WTC11 (cell line): ENCODE data around the gene NEURL4. TPM values are rescaled to one million over a fixed set of nuclear protein-coding genes. Genes with fewer than 3 reads are reported as not detected.

Experiments used
- ATF1 ChIP-seq: sonication (generic); formaldehyde crosslinking; IDR thresholded peaks from 2 replicates; pipeline ENCODE4 v1.8.1; 2023; ENCODE audit warnings: mild to moderate bottlenecking, moderate library complexity, missing genetic modification reagents
- CREB1 ChIP-seq: sonication (generic); formaldehyde crosslinking; IDR thresholded peaks from 2 replicates; pipeline ENCODE4 v1.8.0; 2023; ENCODE audit warnings: mild to moderate bottlenecking, missing genetic modification reagents
- ELF4 ChIP-seq: sonication (generic); formaldehyde crosslinking; IDR thresholded peaks from 2 replicates; pipeline ENCODE4 v1.8.1; 2022; ENCODE audit warnings: low read depth, mild to moderate bottlenecking, moderate library complexity, missing genetic modification reagents
- ESRRA ChIP-seq: sonication (generic); formaldehyde crosslinking; IDR thresholded peaks from 2 replicates; pipeline ENCODE4 v1.8.1; 2022; ENCODE audit warnings: mild to moderate bottlenecking, missing genetic modification reagents, borderline replicate concordance
- ETV6 ChIP-seq: sonication (generic); formaldehyde crosslinking; IDR thresholded peaks from 2 replicates; pipeline ENCODE4 v1.8.1; 2022; ENCODE audit warnings: mild to moderate bottlenecking, missing genetic modification reagents
- FOXK1 ChIP-seq: sonication (generic); formaldehyde crosslinking; IDR thresholded peaks from 2 replicates; pipeline ENCODE4 v1.8.0; 2022; ENCODE audit warnings: mild to moderate bottlenecking, moderate library complexity, missing genetic modification reagents
- GRHL2 ChIP-seq: fragments of 250-450 bp; sonication (Bioruptor Pico); IDR thresholded peaks from 2 replicates; pipeline ENCODE4 v1.8.0; 2022; ENCODE audit warnings: mild to moderate bottlenecking, moderate library complexity; ENCODE audit not compliant: insufficient replicate concordance, severe bottlenecking
- GTF2I ChIP-seq: fragments of 250-450 bp; sonication (Bioruptor Pico); conservative IDR thresholded peaks from 2 replicates; pipeline ENCODE4 v1.4.0; 2021; ENCODE audit warnings: mild to moderate bottlenecking
- HMGA2 ChIP-seq: fragments of 250-450 bp; sonication (Bioruptor Pico); IDR thresholded peaks from 2 replicates; pipeline ENCODE4 v1.4.0; 2021; ENCODE audit warnings: mild to moderate bottlenecking, moderate library complexity
- IRF2 ChIP-seq: sonication (generic); formaldehyde crosslinking; IDR thresholded peaks from 2 replicates; pipeline ENCODE4 v1.8.0; 2022; ENCODE audit warnings: low read depth, missing genetic modification reagents, borderline replicate concordance
- NFATC4 ChIP-seq: fragments of 250-450 bp; sonication (Bioruptor Pico); IDR thresholded peaks from 2 replicates; pipeline ENCODE4 v1.9.0; 2021; ENCODE audit warnings: mild to moderate bottlenecking
- OVOL2 ChIP-seq: fragments of 250-450 bp; sonication (Bioruptor Pico); IDR thresholded peaks from 2 replicates; pipeline ENCODE4 v1.9.0; 2021; ENCODE audit warnings: mild to moderate bottlenecking, borderline replicate concordance
- TCF7 ChIP-seq: sonication (generic); formaldehyde crosslinking; IDR thresholded peaks from 2 replicates; pipeline ENCODE4 v1.8.0; 2022; ENCODE audit warnings: mild to moderate bottlenecking, low read depth, missing genetic modification reagents, moderate library complexity
- ZNF219 ChIP-seq: sonication (generic); formaldehyde crosslinking; IDR thresholded peaks from 2 replicates; pipeline ENCODE4 v1.8.0; 2023; ENCODE audit warnings: missing genetic modification reagents, mild to moderate bottlenecking, borderline replicate concordance
- ZNF396 ChIP-seq: fragments of 250-450 bp; sonication (Bioruptor Pico); IDR thresholded peaks from 2 replicates; pipeline ENCODE4 v1.8.0; 2021; ENCODE audit warnings: mild to moderate bottlenecking, moderate library complexity, borderline replicate concordance
- total RNA-seq: library from RNA; stranded (reverse); gene quantifications from 3 replicates; pipeline ENCODE4 v1.2.3, GENCODE V29; 2021
- TF ChIP-seq, protein P1 (sequence below): sonication (generic); formaldehyde crosslinking; IDR thresholded peaks from 2 replicates; pipeline ENCODE4 v1.8.0; 2023; ENCODE audit warnings: missing genetic modification reagents, mild to moderate bottlenecking, borderline replicate concordance
- TF ChIP-seq, protein P2 (sequence below): sonication (generic); formaldehyde crosslinking; IDR thresholded peaks from 2 replicates; pipeline ENCODE4 v1.8.1; 2023; ENCODE audit warnings: mild to moderate bottlenecking, missing genetic modification reagents
- TF ChIP-seq, protein P3 (sequence below): sonication (generic); formaldehyde crosslinking; IDR thresholded peaks from 2 replicates; pipeline ENCODE4 v1.8.1; 2023; ENCODE audit warnings: mild to moderate bottlenecking, moderate library complexity, missing genetic modification reagents
- TF ChIP-seq, protein P4 (sequence below): fragments of 250-450 bp; sonication (Bioruptor Pico); IDR thresholded peaks from 2 replicates; pipeline ENCODE4 v1.9.0; 2021; ENCODE audit warnings: mild to moderate bottlenecking, borderline replicate concordance
- TF ChIP-seq, protein P5 (sequence below): sonication (generic); formaldehyde crosslinking; IDR thresholded peaks from 2 replicates; pipeline ENCODE4 v1.8.0; 2022; ENCODE audit warnings: mild to moderate bottlenecking, missing genetic modification reagents
- TF ChIP-seq, protein P6 (sequence below): sonication (generic); formaldehyde crosslinking; conservative IDR thresholded peaks from 2 replicates; pipeline ENCODE4 v1.8.1; 2022; ENCODE audit warnings: mild to moderate bottlenecking, missing genetic modification reagents

NEURL4 gene
- total RNA-seq, 1 experiment from 2014 or later, result 64.4 TPM

DNA sequence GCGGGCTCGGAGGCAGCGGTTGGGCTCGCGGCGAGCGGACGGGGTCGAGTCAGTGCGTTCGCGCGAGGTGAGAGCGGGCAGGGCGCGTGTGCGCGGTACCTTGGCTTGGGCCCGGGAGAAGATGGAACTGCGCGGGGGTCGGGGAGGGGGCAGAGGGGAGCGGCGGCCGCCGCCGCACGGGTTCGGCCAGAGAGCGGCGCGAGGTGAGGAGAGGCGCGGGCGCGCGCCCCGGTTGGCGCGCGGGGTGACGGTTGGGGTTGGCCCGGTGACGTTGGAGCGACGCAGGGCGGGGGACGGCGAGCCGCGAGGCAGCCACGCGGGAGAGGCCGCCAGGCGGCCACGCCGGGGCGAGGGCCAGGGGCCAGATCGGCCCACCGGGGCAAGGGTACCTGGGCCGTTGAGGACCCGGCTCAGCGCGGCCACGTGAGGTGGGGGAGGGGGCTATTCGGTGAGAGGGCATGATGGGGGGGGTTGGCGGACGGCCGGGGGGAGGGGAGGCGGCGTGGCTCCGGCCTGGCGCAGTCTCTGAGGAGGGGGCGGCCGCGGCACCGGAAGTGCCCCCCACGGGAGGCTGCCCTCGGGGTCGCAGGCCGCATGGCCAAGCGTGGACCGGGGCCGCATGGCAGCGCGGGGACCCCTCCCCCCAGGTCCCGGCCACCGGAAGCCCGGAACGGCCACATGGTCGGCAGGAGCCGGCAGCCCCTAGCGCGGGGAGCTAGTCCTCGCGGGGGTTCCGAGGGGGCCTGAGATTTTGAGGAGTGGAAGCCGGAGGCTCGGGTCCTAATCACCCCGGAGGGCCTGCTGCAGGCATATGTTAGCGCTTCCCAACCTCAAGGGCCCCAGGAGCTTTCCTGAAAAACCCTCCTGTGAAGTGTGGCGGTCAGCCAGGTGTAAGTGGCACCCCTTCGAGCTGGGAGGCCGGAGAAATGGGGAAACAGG, 21.2 kb downstream of the NEURL4 start (continued):
- TF ChIP-seq, protein P1, sequence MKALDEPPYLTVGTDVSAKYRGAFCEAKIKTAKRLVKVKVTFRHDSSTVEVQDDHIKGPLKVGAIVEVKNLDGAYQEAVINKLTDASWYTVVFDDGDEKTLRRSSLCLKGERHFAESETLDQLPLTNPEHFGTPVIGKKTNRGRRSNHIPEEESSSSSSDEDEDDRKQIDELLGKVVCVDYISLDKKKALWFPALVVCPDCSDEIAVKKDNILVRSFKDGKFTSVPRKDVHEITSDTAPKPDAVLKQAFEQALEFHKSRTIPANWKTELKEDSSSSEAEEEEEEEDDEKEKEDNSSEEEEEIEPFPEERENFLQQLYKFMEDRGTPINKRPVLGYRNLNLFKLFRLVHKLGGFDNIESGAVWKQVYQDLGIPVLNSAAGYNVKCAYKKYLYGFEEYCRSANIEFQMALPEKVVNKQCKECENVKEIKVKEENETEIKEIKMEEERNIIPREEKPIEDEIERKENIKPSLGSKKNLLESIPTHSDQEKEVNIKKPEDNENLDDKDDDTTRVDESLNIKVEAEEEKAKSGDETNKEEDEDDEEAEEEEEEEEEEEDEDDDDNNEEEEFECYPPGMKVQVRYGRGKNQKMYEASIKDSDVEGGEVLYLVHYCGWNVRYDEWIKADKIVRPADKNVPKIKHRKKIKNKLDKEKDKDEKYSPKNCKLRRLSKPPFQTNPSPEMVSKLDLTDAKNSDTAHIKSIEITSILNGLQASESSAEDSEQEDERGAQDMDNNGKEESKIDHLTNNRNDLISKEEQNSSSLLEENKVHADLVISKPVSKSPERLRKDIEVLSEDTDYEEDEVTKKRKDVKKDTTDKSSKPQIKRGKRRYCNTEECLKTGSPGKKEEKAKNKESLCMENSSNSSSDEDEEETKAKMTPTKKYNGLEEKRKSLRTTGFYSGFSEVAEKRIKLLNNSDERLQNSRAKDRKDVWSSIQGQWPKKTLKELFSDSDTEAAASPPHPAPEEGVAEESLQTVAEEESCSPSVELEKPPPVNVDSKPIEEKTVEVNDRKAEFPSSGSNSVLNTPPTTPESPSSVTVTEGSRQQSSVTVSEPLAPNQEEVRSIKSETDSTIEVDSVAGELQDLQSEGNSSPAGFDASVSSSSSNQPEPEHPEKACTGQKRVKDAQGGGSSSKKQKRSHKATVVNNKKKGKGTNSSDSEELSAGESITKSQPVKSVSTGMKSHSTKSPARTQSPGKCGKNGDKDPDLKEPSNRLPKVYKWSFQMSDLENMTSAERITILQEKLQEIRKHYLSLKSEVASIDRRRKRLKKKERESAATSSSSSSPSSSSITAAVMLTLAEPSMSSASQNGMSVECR (CRISPR knock-in tag), result no peak; the same call in 1 of the 2 replicates
- TF ChIP-seq OVOL2 (no peak), ESRRA (peak; percentile 71; the same call in 1 of the 2 replicates), TCF7 (no peak; the same call in 1 of the 2 replicates), ZNF219 (no peak), ZNF396 (CRISPR knock-in tag) (no peak), NFATC4 (CRISPR knock-in tag) (no peak), ETV6 (CRISPR knock-in tag) (0 out of 2 replicates have a peak, but pooled peaks have one; percentile 45), FOXK1 (CRISPR knock-in tag) (no peak), GRHL2 (CRISPR knock-in tag) (no peak), ELF4 (no peak), HMGA2 (CRISPR knock-in tag) (no peak), GTF2I (CRISPR knock-in tag) (no peak), CREB1 (CRISPR knock-in tag) (no peak), ATF1 (CRISPR knock-in tag) (no peak; the same call in 1 of the 2 replicates), IRF2 (CRISPR knock-in tag) (no peak)
- TF ChIP-seq, protein P2, sequence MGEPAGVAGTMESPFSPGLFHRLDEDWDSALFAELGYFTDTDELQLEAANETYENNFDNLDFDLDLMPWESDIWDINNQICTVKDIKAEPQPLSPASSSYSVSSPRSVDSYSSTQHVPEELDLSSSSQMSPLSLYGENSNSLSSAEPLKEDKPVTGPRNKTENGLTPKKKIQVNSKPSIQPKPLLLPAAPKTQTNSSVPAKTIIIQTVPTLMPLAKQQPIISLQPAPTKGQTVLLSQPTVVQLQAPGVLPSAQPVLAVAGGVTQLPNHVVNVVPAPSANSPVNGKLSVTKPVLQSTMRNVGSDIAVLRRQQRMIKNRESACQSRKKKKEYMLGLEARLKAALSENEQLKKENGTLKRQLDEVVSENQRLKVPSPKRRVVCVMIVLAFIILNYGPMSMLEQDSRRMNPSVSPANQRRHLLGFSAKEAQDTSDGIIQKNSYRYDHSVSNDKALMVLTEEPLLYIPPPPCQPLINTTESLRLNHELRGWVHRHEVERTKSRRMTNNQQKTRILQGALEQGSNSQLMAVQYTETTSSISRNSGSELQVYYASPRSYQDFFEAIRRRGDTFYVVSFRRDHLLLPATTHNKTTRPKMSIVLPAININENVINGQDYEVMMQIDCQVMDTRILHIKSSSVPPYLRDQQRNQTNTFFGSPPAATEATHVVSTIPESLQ (CRISPR knock-in tag), result no peak
- TF ChIP-seq, protein P3, sequence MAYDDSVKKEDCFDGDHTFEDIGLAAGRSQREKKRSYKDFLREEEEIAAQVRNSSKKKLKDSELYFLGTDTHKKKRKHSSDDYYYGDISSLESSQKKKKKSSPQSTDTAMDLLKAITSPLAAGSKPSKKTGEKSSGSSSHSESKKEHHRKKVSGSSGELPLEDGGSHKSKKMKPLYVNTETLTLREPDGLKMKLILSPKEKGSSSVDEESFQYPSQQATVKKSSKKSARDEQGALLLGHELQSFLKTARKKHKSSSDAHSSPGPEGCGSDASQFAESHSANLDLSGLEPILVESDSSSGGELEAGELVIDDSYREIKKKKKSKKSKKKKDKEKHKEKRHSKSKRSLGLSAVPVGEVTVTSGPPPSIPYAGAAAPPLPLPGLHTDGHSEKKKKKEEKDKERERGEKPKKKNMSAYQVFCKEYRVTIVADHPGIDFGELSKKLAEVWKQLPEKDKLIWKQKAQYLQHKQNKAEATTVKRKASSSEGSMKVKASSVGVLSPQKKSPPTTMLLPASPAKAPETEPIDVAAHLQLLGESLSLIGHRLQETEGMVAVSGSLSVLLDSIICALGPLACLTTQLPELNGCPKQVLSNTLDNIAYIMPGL, result no peak
- TF ChIP-seq, protein P4, sequence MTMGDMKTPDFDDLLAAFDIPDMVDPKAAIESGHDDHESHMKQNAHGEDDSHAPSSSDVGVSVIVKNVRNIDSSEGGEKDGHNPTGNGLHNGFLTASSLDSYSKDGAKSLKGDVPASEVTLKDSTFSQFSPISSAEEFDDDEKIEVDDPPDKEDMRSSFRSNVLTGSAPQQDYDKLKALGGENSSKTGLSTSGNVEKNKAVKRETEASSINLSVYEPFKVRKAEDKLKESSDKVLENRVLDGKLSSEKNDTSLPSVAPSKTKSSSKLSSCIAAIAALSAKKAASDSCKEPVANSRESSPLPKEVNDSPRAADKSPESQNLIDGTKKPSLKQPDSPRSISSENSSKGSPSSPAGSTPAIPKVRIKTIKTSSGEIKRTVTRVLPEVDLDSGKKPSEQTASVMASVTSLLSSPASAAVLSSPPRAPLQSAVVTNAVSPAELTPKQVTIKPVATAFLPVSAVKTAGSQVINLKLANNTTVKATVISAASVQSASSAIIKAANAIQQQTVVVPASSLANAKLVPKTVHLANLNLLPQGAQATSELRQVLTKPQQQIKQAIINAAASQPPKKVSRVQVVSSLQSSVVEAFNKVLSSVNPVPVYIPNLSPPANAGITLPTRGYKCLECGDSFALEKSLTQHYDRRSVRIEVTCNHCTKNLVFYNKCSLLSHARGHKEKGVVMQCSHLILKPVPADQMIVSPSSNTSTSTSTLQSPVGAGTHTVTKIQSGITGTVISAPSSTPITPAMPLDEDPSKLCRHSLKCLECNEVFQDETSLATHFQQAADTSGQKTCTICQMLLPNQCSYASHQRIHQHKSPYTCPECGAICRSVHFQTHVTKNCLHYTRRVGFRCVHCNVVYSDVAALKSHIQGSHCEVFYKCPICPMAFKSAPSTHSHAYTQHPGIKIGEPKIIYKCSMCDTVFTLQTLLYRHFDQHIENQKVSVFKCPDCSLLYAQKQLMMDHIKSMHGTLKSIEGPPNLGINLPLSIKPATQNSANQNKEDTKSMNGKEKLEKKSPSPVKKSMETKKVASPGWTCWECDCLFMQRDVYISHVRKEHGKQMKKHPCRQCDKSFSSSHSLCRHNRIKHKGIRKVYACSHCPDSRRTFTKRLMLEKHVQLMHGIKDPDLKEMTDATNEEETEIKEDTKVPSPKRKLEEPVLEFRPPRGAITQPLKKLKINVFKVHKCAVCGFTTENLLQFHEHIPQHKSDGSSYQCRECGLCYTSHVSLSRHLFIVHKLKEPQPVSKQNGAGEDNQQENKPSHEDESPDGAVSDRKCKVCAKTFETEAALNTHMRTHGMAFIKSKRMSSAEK (CRISPR knock-in tag), result no peak
- TF ChIP-seq, protein P5, sequence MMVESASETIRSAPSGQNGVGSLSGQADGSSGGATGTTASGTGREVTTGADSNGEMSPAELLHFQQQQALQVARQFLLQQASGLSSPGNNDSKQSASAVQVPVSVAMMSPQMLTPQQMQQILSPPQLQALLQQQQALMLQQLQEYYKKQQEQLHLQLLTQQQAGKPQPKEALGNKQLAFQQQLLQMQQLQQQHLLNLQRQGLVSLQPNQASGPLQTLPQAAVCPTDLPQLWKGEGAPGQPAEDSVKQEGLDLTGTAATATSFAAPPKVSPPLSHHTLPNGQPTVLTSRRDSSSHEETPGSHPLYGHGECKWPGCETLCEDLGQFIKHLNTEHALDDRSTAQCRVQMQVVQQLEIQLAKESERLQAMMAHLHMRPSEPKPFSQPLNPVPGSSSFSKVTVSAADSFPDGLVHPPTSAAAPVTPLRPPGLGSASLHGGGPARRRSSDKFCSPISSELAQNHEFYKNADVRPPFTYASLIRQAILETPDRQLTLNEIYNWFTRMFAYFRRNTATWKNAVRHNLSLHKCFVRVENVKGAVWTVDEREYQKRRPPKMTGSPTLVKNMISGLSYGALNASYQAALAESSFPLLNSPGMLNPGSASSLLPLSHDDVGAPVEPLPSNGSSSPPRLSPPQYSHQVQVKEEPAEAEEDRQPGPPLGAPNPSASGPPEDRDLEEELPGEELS (CRISPR knock-in tag), result peak; percentile 49; the same call in 1 of the 2 replicates
- TF ChIP-seq, protein P6, sequence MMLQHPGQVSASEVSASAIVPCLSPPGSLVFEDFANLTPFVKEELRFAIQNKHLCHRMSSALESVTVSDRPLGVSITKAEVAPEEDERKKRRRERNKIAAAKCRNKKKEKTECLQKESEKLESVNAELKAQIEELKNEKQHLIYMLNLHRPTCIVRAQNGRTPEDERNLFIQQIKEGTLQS (CRISPR knock-in tag), result no peak
